Smooth muscle cell (in vitro differentiated cells): Measurements from ENCODE around the gene CDX2. TPM values are rescaled to one million over a fixed set of nuclear protein-coding genes. Genes with fewer than 3 reads are reported as not detected.

Source experiments
- DNase-seq: peaks from one replicate; lab custom pipeline; 2025; ENCODE audit not compliant: unreplicated experiment; lab: John Stamatoyannopoulos, UW
- H2AFZ ChIP-seq: fragments of 200-600 bp; sonication (generic); 2 replicates; pipeline ENCODE4 v1.6.0; 2016; ENCODE audit warnings: antibody characterized with exemption, low read depth, mild to moderate bottlenecking
- H3F3A ChIP-seq: fragments of 200-600 bp; sonication (generic); 2 replicates; pipeline ENCODE4 v1.6.0; 2017; ENCODE audit warnings: antibody characterized with exemption, low read depth
- H3K27ac ChIP-seq: fragments of 200-600 bp; sonication (generic); 2 replicates; pipeline ENCODE4 v1.5.1; 2016; ENCODE audit warnings: low read depth, mild to moderate bottlenecking
- H3K27me3 ChIP-seq: fragments of 200-600 bp; sonication (generic); 2 replicates; pipeline ENCODE4 v1.6.1; 2016; ENCODE audit warnings: low read depth, mild to moderate bottlenecking
- H3K36me3 ChIP-seq: fragments of 200-600 bp; sonication (generic); 2 replicates; pipeline ENCODE4 v1.5.1; 2016; ENCODE audit warnings: low read depth
- H3K4me1 ChIP-seq: fragments of 200-600 bp; sonication (generic); 2 replicates; pipeline ENCODE4 v1.5.1; 2016; ENCODE audit warnings: low read depth
- H3K4me2 ChIP-seq: fragments of 200-600 bp; sonication (generic); 2 replicates; pipeline ENCODE4 v1.6.0; 2016; ENCODE audit warnings: mild to moderate bottlenecking
- H3K4me3 ChIP-seq: fragments of 200-600 bp; sonication (generic); 2 replicates; pipeline ENCODE4 v1.5.1; 2016; ENCODE audit warnings: mild to moderate bottlenecking
- H3K79me2 ChIP-seq: fragments of 200-600 bp; sonication (generic); 2 replicates; pipeline ENCODE4 v1.6.0; 2016; ENCODE audit warnings: low read depth, mild to moderate bottlenecking
- H3K9ac ChIP-seq: fragments of 200-600 bp; sonication (generic); 2 replicates; pipeline ENCODE4 v1.6.0; 2016; ENCODE audit warnings: low read depth
- H3K9me3 ChIP-seq: fragments of 200-600 bp; sonication (generic); replicated peaks from 2 replicates; pipeline ENCODE4 v1.5.1; 2016; ENCODE audit warnings: low read depth
- H4K20me1 ChIP-seq: fragments of 200-600 bp; sonication (generic); 2 replicates; pipeline ENCODE4 v1.6.0; 2016; ENCODE audit warnings: low read depth
- CTCF ChIP-seq: fragments of 200-600 bp; sonication (generic); IDR thresholded peaks from 2 replicates; pipeline ENCODE4 v1.5.1; 2017; ENCODE audit warnings: borderline replicate concordance, mild to moderate bottlenecking, antibody characterized with exemption; ENCODE audit not compliant: insufficient read depth, poor library complexity, severe bottlenecking
- WGBS: methylation state at CpG from one replicate; pipeline ENCODE4 v1.1.7; 2016; ENCODE audit warnings: low lambda C conversion rate; 5-methylcytosine and 5-hydroxymethylcytosine counted together
- polyA plus RNA-seq: library from polyadenylated mRNA; unstranded; fragments of >200 nt; fragmentation: Nextera tagmentation; extraction: Ambion mirVana; gene quantifications from 2 replicates; pipeline ENCODE4 v1.2.1, GENCODE V29; 2016
- total RNA-seq: library from RNA; depleted of rRNA; stranded (reverse); fragments of >200 nt; gene quantifications from 2 replicates; pipeline ENCODE4 v1.2.3, GENCODE V29; 2014

The CDX2 gene
- total and polyA plus RNA-seq, 2 experiments from 2014 or later, result 0.04 to 0.31 TPM

GRCh38 chr13:27917121-27917947 lies 51.8 kb downstream of the CDX2 start:
- no peak overlapping the region for H2AFZ ChIP-seq
- H4K20me1 ChIP-seq, result no peaks in the 10 kb centered on the region
- no peak overlapping the region for H3K27ac ChIP-seq
- peaks cover 18% of the 10 kb centered on the region for H3K4me1 ChIP-seq
- peak overlapping the region; percentile 40 for H3K4me3 ChIP-seq
- H3K36me3 ChIP-seq, result no peaks in the 10 kb centered on the region
- no peak for TF ChIP-seq CTCF
- 3% methylated on average over 48 of the region's 48 CpGs for WGBS
- H3K27me3 ChIP-seq, result peaks cover 100% of the 10 kb centered on the region
- no peak for DNase-seq
- no peaks in the 10 kb centered on the region for H3F3A ChIP-seq
- peak overlapping the region; percentile 76 for H3K4me2 ChIP-seq
- H3K9me3 ChIP-seq, result no peaks in the 10 kb centered on the region
- no peak overlapping the region for H3K9ac ChIP-seq
- no peaks in the 10 kb centered on the region for H3K79me2 ChIP-seq

- Histone ChIP-seq H3K4me2 (no peak overlapping the region), H2AFZ (no peak overlapping the region)
These were observed 53.6 kb downstream of the CDX2 start for GRCh38 chr13:27915301-27916207.

GRCh38 chr13:27913160-27913559 lies 56.0 kb downstream of the CDX2 start:
- H3K79me2 ChIP-seq, result no peaks in the 10 kb centered on the region
- no peak for TF ChIP-seq CTCF
- H4K20me1 ChIP-seq, result no peaks in the 10 kb centered on the region
- H3K4me3 ChIP-seq, result no peak overlapping the region
- WGBS, result 88% methylated on average over 1 of the region's 1 CpG
- H2AFZ ChIP-seq, result no peak overlapping the region
- H3K4me2 ChIP-seq, result no peak overlapping the region
- DNase-seq, result no peak
- H3K9ac ChIP-seq, result no peak overlapping the region
- H3F3A ChIP-seq, result no peaks in the 10 kb centered on the region
- H3K27me3 ChIP-seq, result peaks cover 100% of the 10 kb centered on the region
- no peak overlapping the region for H3K27ac ChIP-seq
- peaks cover 11% of the 10 kb centered on the region for H3K4me1 ChIP-seq
- H3K9me3 ChIP-seq, result no peaks in the 10 kb centered on the region
- no peaks in the 10 kb centered on the region for H3K36me3 ChIP-seq

More at GRCh38 chr13:27915301-27916207, 53.6 kb downstream of the CDX2 start:
- TF ChIP-seq CTCF, result no peak
- DNase-seq, result no peak
- 52% methylated on average over 10 of the region's 10 CpGs for WGBS
- Histone ChIP-seq H3K9ac (no peak overlapping the region), H3K36me3 (no peaks in the 10 kb centered on the region), H4K20me1 (no peaks in the 10 kb centered on the region), H3K79me2 (no peaks in the 10 kb centered on the region), H3K4me1 (peaks cover 14% of the 10 kb centered on the region), H3F3A (no peaks in the 10 kb centered on the region), H3K4me3 (no peak overlapping the region), H3K27ac (no peak overlapping the region), H3K9me3 (no peaks in the 10 kb centered on the region), H3K27me3 (peaks cover 100% of the 10 kb centered on the region)
